AG09309 (cell line): Measurements from ENCODE around the gene ENDOU.

ENCODE experiments used
- DNase-seq: peaks from one replicate; pipeline ENCODE4 v3.0.0-alpha.2; 2010; ENCODE audit warnings: low read depth
- H3K4me3 ChIP-seq: 2 replicates; pipeline ENCODE4 v1.5.1; 2011; ENCODE audit warnings: mild to moderate bottlenecking, low read depth, low read length, moderate library complexity; ENCODE audit not compliant: control insufficient read depth
- CTCF ChIP-seq: IDR thresholded peaks from 2 replicates; pipeline ENCODE4 v1.5.1; 2011; ENCODE audit warnings: mild to moderate bottlenecking, low read depth, low read length, inconsistent platforms; ENCODE audit not compliant: insufficient read depth, control insufficient read depth; ENCODE audit errors: missing control alignments

ENDOU gene

GRCh38 chr12:47772094-47772660, 46.9 kb upstream of the ENDOU start:
- TF ChIP-seq CTCF: no peak
- H3K4me3 ChIP-seq: no peak overlapping the region
- no peak for DNase-seq

- H3K4me3 ChIP-seq: no peak overlapping the region
- no peak for TF ChIP-seq CTCF
Observed at GRCh38 chr12:47771304-47771703, 46.0 kb upstream of the ENDOU start.

GRCh38 chr12:47770086-47770726, 44.9 kb upstream of the ENDOU start:
- DNase-seq: no peak
- TF ChIP-seq CTCF: no peak

More at GRCh38 chr12:47771304-47771703, 46.0 kb upstream of the ENDOU start:
- no peak for DNase-seq

GRCh38 chr12:47769234-47770085, 44.2 kb upstream of the ENDOU start:
- DNase-seq: no peak
- TF ChIP-seq CTCF: no peak
- no peak overlapping the region for H3K4me3 ChIP-seq

More at GRCh38 chr12:47770086-47770726, 44.9 kb upstream of the ENDOU start:
- H3K4me3 ChIP-seq: no peak overlapping the region

GRCh38 chr12:47768323-47768811, 43.1 kb upstream of the ENDOU start:
- DNase-seq: no peak
- no peak overlapping the region for H3K4me3 ChIP-seq
- TF ChIP-seq CTCF: no peak

- peak; percentile 58 for TF ChIP-seq CTCF
- H3K4me3 ChIP-seq: no peak overlapping the region
- DNase-seq: no peak
Observed at GRCh38 chr12:47767216-47767724, 42.0 kb upstream of the ENDOU start.
